HG02763 (cell line): ENCODE measurements around the gene FAM184A.
"Not testable (repeated sequence)": the region's sequence is repeated elsewhere in the genome, so short reads cannot be mapped to it uniquely, and the experiment has no call there.

Source experiments
- ATAC-seq: cut with Tn5 transposase; IDR thresholded peaks from one replicate; pipeline ENCODE4 v1.9.1; 2021; ENCODE audit warnings: mild to moderate bottlenecking, moderate library complexity; ENCODE audit not compliant: unreplicated experiment

The FAM184A gene, protein sequence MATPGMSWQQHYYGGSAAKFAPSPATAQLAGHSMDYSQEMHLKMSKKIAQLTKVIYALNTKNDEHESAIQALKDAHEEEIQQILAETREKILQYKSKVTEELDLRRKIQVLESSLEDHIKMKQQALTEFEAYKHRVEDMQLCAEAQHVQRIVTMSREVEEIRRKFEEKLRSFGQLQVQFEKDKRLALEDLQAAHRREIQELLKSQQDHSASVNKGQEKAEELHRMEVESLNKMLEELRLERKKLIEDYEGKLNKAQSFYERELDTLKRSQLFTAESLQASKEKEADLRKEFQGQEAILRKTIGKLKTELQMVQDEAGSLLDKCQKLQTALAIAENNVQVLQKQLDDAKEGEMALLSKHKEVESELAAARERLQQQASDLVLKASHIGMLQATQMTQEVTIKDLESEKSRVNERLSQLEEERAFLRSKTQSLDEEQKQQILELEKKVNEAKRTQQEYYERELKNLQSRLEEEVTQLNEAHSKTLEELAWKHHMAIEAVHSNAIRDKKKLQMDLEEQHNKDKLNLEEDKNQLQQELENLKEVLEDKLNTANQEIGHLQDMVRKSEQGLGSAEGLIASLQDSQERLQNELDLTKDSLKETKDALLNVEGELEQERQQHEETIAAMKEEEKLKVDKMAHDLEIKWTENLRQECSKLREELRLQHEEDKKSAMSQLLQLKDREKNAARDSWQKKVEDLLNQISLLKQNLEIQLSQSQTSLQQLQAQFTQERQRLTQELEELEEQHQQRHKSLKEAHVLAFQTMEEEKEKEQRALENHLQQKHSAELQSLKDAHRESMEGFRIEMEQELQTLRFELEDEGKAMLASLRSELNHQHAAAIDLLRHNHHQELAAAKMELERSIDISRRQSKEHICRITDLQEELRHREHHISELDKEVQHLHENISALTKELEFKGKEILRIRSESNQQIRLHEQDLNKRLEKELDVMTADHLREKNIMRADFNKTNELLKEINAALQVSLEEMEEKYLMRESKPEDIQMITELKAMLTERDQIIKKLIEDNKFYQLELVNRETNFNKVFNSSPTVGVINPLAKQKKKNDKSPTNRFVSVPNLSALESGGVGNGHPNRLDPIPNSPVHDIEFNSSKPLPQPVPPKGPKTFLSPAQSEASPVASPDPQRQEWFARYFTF

DNA sequence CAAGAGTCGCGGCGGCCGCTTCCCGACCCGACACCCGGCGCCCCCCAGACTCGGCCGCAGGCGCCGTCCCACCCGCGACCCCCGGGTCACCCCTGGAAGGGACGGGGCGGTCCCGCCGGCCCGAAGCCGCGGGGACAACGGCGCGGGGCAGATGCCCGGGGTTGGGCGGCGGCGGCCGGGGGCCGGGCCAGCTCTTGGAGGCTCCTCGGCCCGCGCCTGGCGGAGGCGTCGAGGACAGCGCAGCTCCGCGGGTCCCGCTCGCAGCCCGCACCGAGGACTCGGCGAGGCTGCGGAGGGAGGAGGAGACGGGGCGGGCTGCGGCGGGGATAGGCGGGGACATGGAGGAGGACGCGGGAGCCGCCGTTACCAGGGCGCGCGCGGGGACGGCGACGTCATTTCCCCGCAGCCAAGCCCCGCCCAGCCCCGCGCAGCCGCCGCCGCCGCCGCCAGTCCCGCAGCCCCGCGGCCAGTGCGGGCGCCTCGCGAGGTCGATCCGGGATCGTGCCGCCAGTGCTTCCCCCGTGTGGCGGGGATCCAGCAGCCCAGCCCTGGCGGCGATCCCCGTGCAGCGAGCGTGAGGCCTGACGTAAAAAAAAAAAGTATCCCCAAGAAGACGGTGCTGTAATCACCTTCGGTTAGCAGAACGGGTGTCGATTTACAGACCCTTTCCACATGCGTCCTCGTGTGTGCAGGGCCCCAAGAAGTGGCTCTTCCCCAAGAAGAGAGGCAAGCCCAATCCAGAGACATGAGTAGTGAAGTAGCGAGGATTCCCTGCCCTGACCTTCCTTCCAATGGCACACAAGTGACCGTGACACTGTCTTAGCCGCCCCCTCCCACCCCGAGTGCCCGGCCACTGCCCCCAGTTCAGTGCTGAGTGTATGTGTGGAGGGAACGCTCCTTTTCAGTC, at the start of gene FAM184A:
TSS of gene FAM184A (minus strand) at position 289 of the 907 bp plus-strand sequence. CDS start 365 bp downstream, outside the sequence.
- peak; percentile 57 for ATAC-seq

GRCh38 chr6:119127627-119128026, 49.2 kb upstream of the FAM184A start:
- ATAC-seq: no peak

- ATAC-seq: no peak
Measured at GRCh38 chr6:119126826-119127225, 48.4 kb upstream of the FAM184A start.

GRCh38 chr6:119126140-119126539, 47.7 kb upstream of the FAM184A start:
- ATAC-seq: no peak

DNA sequence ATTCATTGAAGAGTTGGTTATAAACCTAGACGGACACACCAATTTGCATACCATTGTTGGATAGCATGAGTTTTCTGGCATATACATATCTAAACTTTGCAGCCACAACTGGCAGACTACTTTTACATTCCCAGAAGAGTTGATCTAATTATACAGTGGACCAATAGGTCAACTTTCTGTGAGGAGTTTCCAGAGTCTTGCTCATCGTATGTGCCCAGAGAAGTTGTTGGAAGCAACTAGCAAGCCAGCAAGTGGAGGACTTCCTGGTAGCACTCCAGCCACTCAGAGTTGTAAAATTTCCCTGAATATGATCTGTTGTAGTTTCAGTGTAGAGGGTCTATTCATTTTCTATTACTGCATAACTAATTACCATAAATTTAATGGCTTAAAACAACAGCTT, 47.1 kb upstream of the FAM184A start:
- no peak for ATAC-seq

DNA sequence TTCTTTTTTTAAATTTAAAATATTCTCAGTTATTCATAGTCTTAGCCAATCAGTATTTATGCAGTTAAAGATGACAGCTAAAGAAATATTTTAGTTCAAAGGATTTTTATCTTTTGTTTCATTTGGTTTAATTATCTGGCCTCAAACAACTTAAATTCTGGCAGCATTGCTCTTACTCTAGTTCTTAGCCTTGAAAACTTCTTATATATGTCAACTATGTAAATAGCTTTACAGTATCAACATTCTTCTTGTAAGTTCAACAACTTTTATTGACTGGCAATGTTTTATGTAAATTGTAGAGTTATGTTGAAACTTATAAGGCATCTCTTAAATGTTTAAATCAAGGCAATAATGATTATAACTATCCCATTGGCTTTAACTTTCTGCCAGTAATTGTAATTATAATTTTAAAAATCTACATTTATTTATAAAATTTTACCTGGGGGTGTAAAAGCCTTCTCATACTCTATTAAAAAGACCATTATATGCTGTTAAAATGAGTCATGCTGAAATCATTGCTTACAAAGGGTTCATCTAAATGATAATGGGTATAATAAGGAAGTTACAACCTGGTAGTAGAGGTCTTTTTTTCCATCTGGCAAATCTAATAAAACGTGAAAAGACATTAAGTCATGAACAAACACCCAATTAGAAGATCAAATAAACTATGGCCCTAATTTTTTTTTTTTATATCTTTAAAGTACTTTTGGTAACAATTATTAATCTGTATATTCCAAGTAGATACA, 45.8 kb upstream of the FAM184A start:
- ATAC-seq: no peak

DNA sequence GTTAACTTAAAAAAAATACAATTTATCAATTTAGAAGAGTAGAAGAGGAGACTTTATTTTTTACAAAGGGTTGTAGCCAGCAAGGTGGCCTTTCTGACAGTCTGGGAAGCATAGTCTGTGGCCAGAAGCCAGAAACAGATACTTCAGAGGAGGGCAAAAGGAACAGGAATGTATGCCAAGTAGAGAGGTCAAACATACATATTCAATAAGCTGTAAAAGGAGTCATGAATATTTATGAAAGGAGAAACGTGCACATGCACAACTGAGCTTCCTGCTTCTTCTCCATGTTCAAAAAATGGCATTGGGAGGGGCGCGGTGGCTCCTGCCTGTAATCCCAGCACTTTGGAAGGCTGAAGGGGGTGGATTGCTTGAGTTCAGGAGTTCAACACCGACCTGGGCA, 43.9 kb upstream of the FAM184A start:
- ATAC-seq: no peak

DNA sequence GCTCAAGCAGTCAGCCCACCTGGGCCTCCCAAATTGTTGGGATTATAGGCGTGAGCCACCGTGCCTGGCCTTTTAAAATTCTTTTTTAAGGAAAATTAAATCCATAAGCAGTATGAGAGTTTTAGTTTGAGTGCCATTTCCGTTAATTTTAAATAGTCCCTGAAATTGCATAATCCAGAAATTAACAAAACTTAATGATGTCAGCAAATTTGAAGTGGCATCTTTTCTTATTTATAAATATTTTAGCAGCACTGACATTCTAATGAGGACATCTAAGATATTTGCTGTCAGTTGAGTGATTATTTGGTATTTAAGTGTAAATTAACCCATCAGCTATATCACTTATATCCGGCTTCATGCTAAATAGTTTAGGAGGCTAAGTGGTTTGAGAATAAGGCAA, 42.9 kb upstream of the FAM184A start:
- ATAC-seq: no peak

DNA sequence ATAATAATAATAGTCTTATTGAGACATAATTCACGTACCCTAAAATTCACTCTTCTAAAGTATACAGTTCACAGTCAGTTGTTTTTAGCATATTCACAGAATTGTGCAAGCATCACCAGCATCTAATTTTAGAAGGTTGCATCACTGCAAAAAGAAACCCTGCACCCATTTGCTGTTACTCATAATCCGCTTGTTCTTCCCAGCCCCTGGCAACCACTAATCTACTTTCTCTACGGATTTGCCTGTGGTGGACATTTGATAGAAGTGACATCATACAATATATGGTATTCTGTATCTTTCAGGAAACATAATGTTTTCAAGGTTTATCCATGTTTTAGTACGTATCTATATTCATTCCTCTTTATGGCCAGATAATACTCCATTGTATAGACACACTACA, 41.5 kb upstream of the FAM184A start:
- no peak for ATAC-seq

- ATAC-seq: not testable (repeated sequence)
Measured at GRCh38 chr6:119119062-119119461, 40.6 kb upstream of the FAM184A start.

GRCh38 chr6:119116712-119117281, 38.3 kb upstream of the FAM184A start:
- ATAC-seq: no peak

- no peak for ATAC-seq
Measured at GRCh38 chr6:119113961-119114360, 35.5 kb upstream of the FAM184A start.

GRCh38 chr6:119112812-119113530, 34.5 kb upstream of the FAM184A start:
- ATAC-seq: no peak

DNA sequence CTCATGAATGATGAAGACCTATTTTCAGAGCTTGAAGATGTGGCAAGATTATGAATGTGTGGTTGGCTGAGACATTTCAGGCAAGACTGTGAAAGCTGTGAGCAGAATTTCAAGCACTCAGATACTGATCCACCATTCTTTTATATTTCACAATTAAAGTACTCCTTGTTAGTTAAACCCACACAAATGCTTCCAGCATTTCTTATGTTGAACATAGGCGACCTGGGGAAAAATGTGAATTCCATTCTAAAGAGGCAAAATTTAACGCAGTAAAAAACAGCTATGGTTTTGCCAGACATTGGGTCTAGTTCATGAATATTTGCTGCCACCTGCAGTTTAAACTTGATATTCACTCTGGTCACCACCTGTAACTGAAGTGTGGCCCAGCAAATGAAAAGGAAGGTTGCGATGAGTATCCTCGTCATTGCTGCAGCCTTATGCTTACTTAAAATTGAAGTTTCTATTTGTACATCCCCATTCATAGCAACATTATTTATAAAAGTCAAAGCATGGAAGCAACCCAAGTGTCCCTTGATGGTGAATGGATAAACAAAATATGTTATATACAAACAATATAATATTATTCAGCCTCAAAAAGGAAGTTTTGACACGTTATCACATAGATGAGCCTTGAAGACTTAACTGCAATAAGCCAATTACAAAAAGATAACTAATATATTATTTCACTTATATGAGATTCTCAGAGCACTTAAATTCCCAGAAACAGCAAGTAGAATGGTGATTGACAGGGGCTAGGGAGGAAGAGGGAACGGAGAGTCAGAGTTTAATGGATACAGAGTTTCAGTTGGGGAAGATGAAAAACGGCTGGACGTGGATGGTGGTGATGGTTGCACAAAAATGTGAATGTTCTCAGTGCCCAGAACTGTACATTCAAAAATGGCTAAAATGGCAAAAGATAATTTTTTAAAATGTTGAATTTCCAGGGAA, 32.4 kb upstream of the FAM184A start:
- ATAC-seq: peak; percentile 73

DNA sequence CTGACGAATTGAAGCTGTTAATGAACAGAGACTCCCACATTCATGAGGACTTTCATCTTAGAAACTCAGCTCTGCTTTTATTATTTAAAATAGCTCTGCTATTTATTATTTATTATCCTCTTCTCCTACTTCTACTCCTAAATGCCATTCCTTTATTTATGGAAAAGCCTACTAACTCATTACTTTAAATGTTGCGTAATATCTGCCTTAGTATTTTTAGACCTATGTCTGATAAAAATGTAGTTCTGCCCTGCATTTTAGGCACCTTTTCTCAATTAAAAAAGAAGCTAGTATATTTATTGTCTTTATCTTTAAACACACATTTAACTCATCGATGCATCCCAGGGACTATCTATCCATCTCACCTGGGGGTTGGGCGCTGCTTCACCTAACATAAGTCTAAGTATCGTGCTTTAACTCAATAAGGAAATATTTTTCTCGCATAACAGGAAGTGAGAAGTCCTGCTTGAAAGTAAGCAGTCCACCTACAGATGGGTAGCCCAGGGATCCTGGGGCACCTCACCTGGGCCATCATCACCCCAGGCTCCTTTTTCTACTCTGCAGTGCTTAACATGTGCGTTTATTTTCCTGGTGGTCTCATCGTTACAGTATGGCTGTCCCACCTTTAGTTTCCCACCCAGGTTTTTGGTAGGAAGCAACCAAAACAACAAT, 31.3 kb upstream of the FAM184A start:
- ATAC-seq: no peak

- ATAC-seq: no peak
Measured at GRCh38 chr6:119108076-119108475, 29.6 kb upstream of the FAM184A start.

GRCh38 chr6:119105282-119105681, 26.8 kb upstream of the FAM184A start:
- ATAC-seq: no peak
